GM18505 (cell line): Measurements from ENCODE around the gene B3GAT3.
A peak's percentile ranks its signal among the peaks of the same experiment; 100 is the strongest.
"Not testable (repeated sequence)": the region's sequence is repeated elsewhere in the genome, so short reads cannot be mapped to it uniquely, and the experiment has no call there.

ENCODE experiments used
- ATAC-seq: cut with Tn5 transposase; IDR thresholded peaks from one replicate; pipeline ENCODE4 v1.9.1; 2021; ENCODE audit not compliant: unreplicated experiment
- POLR2A ChIP-seq: IDR thresholded peaks from 4 replicates; pipeline ENCODE4 v1.6.1; 2011; ENCODE audit warnings: borderline replicate concordance; ENCODE audit not compliant: insufficient read depth, insufficient read length; ENCODE audit errors: extremely low read depth

The B3GAT3 gene

GRCh38 chr11:62621567-62622470 is at the start of gene B3GAT3:
TSS of gene B3GAT3 (minus strand) at chr11:62621986. CDS start at chr11:62621947, 39 bp downstream.
- ATAC-seq: peak; percentile 89
- TF ChIP-seq POLR2A: peak; percentile 87

DNA sequence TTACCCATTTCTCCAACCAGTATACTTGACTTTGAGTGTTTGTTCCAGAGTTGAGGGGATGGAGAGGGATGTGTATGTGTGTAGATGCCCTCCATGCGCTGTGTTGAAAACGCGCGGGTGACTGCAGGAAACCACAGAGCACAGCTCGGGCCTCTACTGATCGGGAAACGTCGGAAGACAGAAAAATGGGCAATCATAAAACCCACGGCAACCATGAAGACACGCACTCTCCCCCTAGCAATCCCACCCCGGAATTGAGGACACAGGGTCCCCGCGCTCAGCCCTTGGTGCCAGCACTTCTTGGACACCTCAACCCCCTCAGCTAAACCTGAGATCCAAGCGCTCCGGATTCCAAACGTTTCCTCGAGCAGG is 49.4 kb upstream of the B3GAT3 start:
- no peak for TF ChIP-seq POLR2A
- peak; percentile 12 for ATAC-seq

DNA sequence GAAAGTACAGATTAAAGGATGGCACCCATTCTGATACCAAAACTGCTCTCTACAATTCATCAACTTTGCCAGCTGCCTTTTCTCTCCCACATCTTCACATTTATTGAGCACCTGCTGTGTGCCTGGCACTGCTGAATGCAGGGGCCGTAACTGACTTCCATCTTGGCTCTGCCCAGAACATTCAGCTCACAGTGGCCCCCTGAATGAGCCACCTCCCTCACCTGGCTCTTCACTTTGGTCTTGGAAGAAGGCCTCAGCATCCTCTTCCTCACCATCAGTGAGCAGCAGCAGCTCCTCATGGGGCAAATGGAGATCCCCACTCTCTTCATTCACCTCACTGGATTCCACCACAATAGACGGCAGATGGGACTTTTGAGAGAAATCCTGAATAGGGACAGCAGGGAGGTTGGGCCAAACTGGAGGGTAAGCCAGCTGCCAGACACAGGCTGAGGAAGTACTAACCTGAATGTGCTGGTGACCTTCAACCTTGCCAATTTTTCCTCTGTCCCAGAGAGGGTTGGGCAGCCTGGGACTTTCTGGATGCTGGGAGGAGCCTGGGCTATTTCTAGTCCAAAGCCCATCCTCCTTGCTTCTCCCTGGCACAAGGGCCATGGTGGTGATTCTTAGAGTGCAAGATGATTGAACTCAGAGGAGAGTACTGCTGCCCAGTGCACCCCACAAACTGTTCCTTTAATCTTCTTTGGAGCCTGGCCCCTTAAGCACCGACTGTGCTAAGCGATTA is 47.8 kb upstream of the B3GAT3 start:
- no peak for TF ChIP-seq POLR2A
- ATAC-seq: no peak

DNA sequence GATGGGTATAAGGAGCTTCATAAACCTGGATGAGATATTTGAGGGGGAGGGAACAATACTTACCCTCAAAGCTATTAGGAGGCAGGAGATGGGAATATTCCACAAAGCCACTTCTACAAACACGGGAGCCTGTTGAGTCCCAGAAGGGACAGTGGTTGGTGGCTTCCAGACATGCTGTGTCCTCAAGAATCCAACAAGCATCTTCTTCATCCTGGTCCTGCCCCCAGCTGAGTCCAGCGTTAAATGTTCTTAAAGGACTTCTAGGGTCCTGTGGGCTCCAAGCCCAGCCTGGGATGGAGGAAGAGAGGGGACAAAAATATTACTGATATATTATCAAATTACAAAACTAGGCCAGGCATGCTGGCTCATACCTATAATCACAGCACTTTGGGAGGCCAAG is 45.7 kb upstream of the B3GAT3 start:
- no peak for TF ChIP-seq POLR2A
- ATAC-seq: no peak

- no peak for ATAC-seq
- peak; percentile 51 for TF ChIP-seq POLR2A
Measured at GRCh38 chr11:62666259-62666926, 44.6 kb upstream of the B3GAT3 start.

- TF ChIP-seq POLR2A: no peak
- ATAC-seq: peak; percentile 9
Measured at GRCh38 chr11:62665599-62666258, 43.9 kb upstream of the B3GAT3 start.

DNA sequence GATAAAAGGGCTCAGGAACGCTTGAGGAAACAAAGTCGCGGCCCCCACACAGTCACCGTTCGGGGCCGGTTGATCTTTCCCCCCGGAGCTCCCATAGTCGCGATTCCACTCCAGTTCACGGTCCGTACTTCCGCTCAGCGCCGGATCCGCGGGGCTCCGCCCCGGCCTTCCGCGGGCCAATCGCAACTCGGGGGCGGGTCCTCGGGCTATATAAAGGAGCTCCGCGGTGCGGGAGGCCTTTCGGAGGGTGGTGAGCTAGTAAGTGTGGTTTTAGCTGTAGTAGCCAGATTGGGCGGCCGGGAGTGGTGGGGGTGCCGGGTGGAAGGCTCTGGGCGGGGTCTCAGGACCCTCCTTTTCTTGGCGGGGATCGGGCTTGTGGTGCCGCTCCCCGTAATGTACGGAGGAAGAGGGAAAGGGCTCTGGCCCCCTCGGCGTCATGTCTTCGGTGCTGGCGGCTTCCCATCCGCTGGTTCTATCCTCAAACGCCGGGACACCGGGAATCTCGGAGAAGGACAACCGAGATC is 43.4 kb upstream of the B3GAT3 start, which contains the start of the genes C11orf98 and CSKMT:
TSS of gene C11orf98 (minus strand) at position 136 of the 524 bp plus-strand sequence. CDS start at position 95, 41 bp downstream.
TSS of gene CSKMT (plus strand) at position 238 of the 524 bp plus-strand sequence. CDS start 568 bp downstream, outside the sequence.
- peak; percentile 100 for TF ChIP-seq POLR2A
- ATAC-seq: peak; percentile 76

- TF ChIP-seq POLR2A: no peak
- peak; percentile 12 for ATAC-seq
Measured at GRCh38 chr11:62664405-62665074, 42.8 kb upstream of the B3GAT3 start.

GRCh38 chr11:62656796-62657429 is 35.1 kb upstream of the B3GAT3 start:
- ATAC-seq: no peak
- TF ChIP-seq POLR2A: no peak

DNA sequence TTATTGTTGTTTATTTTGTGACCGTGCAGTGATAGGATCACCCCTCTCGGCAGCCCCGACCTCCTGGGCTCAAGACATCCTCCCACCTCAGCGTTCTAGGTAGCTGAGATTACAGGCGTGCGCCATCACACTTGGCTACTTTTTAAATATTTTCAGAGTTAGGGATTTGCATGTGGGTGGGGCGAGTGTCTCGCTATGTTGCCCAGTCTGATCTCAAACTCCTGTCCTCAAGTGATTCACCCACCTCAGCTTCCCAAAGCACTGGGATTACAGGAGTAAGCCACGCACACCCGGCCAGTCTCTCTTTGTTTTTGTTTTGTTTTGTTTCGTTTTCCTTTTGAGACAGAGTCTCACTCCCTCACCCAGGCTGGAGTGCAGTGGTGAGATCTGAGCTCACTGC is 32.5 kb upstream of the B3GAT3 start:
- no peak for TF ChIP-seq POLR2A
- ATAC-seq: no peak

- TF ChIP-seq POLR2A: no peak
- no peak for ATAC-seq
Measured at GRCh38 chr11:62652161-62653006, 30.6 kb upstream of the B3GAT3 start.

- ATAC-seq: not testable (repeated sequence)
Measured at GRCh38 chr11:62650283-62650682, 28.5 kb upstream of the B3GAT3 start.
